Measurements from ENCODE around the gene SMIM10.
"Not testable (repeated sequence)": the region's sequence is repeated elsewhere in the genome, so short reads cannot be mapped to it uniquely, and the experiment has no call there.

SMIM10 gene

DNA sequence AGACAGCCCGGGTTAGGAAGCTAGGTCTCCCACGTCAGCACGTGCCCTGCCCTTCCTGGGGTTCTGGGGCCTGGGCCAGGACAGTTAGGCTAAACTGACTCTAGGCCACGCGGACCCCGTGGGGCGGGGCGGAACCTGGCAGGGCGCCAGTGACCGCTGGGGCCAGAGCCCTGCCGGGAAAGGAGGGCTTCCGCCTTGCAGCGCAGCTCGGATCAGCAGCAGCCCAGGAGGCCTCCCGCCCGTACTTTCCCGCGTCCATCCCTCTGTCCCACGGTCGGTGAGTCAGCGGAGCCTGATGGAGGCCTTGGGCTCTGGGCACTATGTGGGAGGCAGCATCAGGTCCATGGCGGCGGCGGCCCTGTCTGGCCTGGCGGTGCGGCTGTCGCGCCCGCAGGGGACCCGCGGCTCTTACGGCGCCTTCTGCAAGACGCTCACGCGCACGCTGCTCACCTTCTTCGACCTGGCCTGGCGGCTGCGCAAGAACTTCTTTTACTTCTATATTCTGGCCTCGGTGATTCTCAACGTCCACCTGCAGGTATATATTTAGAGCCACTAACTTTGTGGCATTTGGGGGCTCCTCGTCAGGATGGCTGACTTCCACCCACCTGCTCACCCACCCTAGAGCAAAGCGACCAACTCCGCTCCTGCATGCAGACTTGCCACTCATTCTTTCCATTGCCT lies at the start of gene SMIM10:
SMIM10 (plus strand) TSS at position 191 of the 681 bp plus-strand sequence; CDS start at position 296, 105 bp downstream.
- TF ChIP-seq, protein P1, sequence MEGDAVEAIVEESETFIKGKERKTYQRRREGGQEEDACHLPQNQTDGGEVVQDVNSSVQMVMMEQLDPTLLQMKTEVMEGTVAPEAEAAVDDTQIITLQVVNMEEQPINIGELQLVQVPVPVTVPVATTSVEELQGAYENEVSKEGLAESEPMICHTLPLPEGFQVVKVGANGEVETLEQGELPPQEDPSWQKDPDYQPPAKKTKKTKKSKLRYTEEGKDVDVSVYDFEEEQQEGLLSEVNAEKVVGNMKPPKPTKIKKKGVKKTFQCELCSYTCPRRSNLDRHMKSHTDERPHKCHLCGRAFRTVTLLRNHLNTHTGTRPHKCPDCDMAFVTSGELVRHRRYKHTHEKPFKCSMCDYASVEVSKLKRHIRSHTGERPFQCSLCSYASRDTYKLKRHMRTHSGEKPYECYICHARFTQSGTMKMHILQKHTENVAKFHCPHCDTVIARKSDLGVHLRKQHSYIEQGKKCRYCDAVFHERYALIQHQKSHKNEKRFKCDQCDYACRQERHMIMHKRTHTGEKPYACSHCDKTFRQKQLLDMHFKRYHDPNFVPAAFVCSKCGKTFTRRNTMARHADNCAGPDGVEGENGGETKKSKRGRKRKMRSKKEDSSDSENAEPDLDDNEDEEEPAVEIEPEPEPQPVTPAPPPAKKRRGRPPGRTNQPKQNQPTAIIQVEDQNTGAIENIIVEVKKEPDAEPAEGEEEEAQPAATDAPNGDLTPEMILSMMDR (conservative IDR thresholded peaks at IDR 0.05; ENCODE audit: low read length), result no peak

DNA sequence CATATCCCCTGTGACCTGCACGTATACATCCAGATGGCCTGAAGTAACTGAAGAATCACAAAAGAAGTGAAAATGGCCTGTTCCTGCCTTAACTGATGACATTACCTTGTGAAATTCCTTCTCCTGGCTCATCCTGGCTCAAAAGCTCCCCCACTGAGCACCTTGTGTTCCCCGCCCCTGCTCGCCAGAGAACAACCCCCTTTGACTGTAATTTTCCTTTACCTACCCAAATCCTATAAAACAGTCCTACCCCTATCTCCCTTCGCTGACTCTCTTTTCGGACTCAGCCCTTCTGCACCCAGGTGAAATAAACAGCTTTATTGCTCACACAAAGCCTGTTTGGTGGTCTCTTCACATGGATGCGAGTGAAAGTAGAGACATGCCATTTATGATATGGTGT lies 44.4 kb upstream of the SMIM10 start:
- H3K4me3 ChIP-seq (ENCODE audit: low read length); DNase-seq (ENCODE audit: low read depth): not testable (repeated sequence)

More for the DNA sequence above, at the start of gene SMIM10:
- peak; percentile 65 for DNase-seq (ENCODE audit: low read depth)
- peak within 1 kb of the TSS; percentile 52 for H3K4me3 ChIP-seq (ENCODE audit: low read length)

DNA sequence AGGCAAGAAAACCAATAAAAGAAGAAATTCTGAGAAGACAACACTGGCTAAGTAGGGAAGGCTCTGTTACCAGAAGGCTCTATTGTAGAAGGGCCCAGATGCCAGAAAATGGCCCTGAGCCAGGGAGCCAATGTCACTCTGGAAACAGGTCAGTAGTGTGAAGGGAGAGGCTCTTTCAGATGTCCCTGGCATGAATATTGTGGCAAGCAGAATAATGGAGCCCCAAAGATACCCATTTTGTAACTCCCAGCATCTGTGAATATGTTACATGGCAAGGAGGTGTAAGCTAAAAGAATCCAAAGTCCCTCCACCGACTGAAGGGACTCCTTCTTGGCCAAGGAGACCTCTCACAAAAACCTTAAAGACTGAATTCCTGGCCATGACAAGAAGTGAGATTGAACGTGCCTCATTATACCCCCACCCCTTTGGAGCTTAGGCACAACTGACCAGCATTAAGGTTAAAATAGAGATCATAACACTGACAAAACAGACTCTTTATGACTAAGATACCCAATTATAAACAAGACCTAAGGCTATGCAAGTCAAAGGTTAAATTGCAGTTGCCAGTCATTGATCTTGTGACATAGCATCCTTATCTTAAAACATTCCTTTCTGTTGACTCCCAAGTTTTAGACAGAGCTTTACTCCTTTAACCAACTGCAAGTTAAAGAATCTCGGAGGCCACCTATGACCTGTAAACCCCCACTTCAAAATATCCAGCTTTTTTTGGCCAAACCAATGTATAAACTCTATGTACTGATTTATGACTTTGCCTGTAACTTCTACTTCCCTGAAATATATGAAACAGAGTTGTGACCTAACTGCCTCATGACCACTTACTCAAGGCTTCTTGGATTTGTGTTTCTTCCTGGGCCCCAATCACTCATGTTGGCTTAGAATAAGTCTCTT lies 42.2 kb upstream of the SMIM10 start:
- no peak overlapping the region for H3K4me3 ChIP-seq (ENCODE audit: low read length)
- TF ChIP-seq, protein P1 (conservative IDR thresholded peaks at IDR 0.05; ENCODE audit: low read length), result no peak
- DNase-seq (ENCODE audit: low read depth), result no peak

DNA sequence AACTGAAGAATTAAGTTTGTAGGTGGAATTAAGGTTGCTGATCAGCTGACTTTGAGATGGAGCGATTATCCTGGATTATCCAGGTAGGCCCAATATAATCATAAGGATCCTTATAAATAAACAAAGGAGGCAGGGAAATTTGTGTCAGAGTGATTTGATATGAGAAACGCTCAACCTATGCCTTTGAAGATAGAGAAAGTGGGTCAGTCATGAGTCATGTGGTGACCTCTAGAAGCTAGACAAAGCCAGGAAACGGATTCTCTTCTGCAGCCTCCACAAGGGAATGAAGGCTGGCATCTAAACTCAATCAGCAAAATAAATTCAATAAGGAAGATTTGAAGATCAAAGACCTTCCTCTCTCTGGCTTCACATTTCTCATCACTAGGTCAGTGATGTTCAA lies 41.5 kb upstream of the SMIM10 start:
- TF ChIP-seq, protein P1 (conservative IDR thresholded peaks at IDR 0.05; ENCODE audit: low read length), result no peak
- H3K4me3 ChIP-seq (ENCODE audit: low read length), result no peak overlapping the region
- DNase-seq (ENCODE audit: low read depth), result no peak

DNA sequence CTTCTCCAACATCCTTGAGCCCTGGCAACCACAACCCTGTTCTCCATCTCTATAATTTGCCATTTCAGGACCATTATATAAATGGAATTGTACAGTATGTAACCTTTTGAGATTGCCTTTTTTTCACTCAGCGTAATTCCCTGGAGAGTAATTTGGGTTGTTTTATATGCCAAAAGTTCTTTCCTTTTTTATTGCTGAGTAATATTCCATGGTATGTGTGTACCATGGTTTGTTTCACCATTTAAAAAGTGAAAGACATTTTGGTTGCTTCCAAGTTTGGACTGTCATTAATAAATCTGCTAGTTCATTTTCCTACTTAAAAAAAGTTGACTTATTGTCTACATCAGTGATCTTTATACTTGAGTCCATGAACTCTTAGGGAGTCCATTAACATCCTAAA lies 33.0 kb upstream of the SMIM10 start:
- H3K4me3 ChIP-seq (ENCODE audit: low read length), result no peak overlapping the region
- DNase-seq (ENCODE audit: low read depth), result no peak
- TF ChIP-seq, protein P1 (conservative IDR thresholded peaks at IDR 0.05; ENCODE audit: low read length), result no peak

DNA sequence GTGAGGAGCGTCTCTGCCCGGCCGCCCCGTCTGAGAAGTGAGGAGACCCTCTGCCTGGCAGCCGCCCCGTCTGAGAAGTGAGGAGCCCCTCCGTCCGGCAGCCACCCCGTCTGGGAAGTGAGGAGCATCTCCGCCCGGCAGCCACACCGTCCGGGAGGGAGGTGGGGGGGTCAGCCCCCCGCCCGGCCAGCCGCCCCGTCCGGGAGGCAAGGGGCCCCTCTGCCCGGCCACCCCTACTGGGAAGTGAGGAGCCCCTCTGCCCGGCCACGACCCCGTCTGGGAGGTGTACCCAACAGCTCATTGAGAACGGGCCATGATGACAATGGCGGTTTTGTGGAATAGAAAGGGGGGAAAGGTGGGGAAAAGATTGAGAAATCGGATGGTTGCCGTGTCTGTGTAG lies 30.4 kb upstream of the SMIM10 start:
- H3K4me3 ChIP-seq (ENCODE audit: low read length); DNase-seq (ENCODE audit: low read depth): not testable (repeated sequence)

DNA sequence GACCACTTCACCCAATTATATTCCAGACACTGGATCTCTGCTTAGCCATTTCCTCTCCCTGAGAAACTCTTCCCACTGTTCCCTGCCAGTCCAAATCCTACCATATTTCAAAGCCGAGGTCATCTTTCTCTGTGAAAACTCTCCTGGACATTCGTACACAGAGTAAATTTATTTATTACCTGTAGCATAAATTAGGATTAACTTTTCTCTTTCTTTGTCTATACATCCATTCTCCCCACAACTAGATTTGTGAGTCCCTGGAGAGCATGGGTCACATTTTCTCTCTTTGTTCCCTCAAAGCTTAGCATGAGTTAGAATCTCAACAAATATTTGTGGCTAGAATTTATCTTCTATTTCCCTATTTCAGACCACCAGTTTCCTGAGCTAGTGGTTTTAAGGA lies 27.8 kb upstream of the SMIM10 start:
- peak; percentile 12 for DNase-seq (ENCODE audit: low read depth)
- TF ChIP-seq, protein P1 (conservative IDR thresholded peaks at IDR 0.05; ENCODE audit: low read length), result no peak

DNA sequence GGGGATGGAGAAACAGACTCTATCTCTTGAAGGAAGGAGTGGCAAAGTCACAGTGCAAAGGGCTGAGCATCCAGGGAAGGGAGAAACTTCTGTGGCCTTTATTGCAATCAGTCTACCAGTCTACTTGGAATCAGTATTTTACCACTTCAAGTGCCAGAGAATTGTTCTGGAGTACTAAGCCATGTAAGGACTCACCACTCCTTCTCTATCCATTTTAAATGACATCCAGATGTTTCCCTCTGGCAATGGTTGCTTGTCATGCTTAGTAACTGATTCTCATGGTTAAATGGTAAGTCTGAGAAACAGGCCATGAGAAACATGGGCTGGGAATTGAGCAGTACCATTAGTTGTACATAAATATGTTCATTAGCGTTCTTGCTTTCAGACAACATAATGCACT lies 21.1 kb upstream of the SMIM10 start:
- TF ChIP-seq, protein P1 (conservative IDR thresholded peaks at IDR 0.05; ENCODE audit: low read length), result no peak
- H3K4me3 ChIP-seq (ENCODE audit: low read length), result no peak overlapping the region
- peak; percentile 75 for DNase-seq (ENCODE audit: low read depth)

More for the DNA sequence above, 27.8 kb upstream of the SMIM10 start:
- H3K4me3 ChIP-seq (ENCODE audit: low read length), result no peak overlapping the region

All from AG10803 (cell line).